Activated CD4-positive, alpha-beta memory T cell treated with anti-CD3 and anti-CD28 coated beads, Interleukin-2, amount 10 ng/mL, durations not matched to agents 7 days and 5 days (primary cell): ENCODE measurements around the gene MXRA7. TPM values are rescaled to one million over a fixed set of nuclear protein-coding genes. Genes with fewer than 3 reads are reported as not detected.
"Not testable (repeated sequence)": the region's sequence is repeated elsewhere in the genome, so short reads cannot be mapped to it uniquely, and the experiment has no call there.

Experiments used
- CTCF ChIA-PET: fragments of 350-600 bp; sonication (Branson Sonifier 250); formaldehyde crosslinking; loops from one replicate; lab custom pipeline; 2021; ENCODE audit warnings: antibody characterized with exemption, inconsistent platforms; lab: Charles Lee
- POLR2A ChIA-PET: fragments of 350-600 bp; sonication (Branson Sonifier 250); formaldehyde crosslinking; loops from one replicate; lab custom pipeline; 2021; ENCODE audit warnings: antibody characterized with exemption; lab: Charles Lee
- DNase-seq: peaks from one replicate; pipeline ENCODE4 v3.0.0-alpha.2; 2020
- H3K27ac Mint-ChIP-seq: one replicate; pipeline ENCODE4 v1.8.0; 2021; ENCODE audit warnings: mild to moderate bottlenecking, mixed read lengths
- H3K27me3 Mint-ChIP-seq: one replicate; pipeline ENCODE4 v1.8.0; 2021; ENCODE audit warnings: mixed read lengths
- H3K36me3 Mint-ChIP-seq: one replicate; pipeline ENCODE4 v1.8.0; 2021; ENCODE audit warnings: low read depth, mixed read lengths
- H3K4me1 Mint-ChIP-seq: one replicate; pipeline ENCODE4 v1.8.0; 2021; ENCODE audit warnings: mixed read lengths
- H3K4me3 Mint-ChIP-seq: one replicate; pipeline ENCODE4 v1.8.0; 2021; ENCODE audit warnings: mild to moderate bottlenecking, mixed read lengths
- H3K9me3 Mint-ChIP-seq: one replicate; pipeline ENCODE4 v1.8.0; 2021; ENCODE audit warnings: mixed read lengths
- total RNA-seq, 2 experiments: library from RNA; stranded (reverse); gene quantifications; one replicate each; pipeline ENCODE4 v1.2.3, GENCODE V29; 2021

Gene MXRA7
- total RNA-seq, 2 experiments from 2014 or later, result 7.5 to 8.5 TPM

DNA sequence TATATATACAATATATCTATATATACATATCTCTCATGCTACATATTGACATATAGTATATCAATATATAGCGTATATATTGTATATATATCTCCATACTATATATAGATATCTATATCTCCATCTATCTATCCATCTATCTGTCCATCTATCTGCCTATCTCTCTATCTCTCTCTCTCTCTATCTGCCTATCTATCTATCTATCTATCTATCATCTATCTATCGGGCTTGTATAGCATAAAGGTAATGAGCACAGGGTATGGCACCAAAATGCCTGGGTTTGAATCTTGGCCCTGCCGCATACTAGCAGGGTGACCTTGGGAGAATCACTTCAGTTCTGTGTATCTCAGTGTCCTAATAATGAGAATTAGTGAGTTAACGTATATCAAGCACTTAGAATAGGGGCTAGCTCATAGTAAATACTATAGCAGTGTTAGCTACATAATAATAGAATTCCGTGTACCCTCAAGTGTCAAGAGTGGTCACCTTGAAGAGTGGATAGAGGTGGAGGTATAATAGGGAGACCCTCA lies 68.7 kb downstream of the MXRA7 start:
- POLR2A ChIA-PET, result no interaction called here
- no peak overlapping the region for H3K27ac Mint-ChIP-seq
- no peaks in the 10 kb centered on the region for H3K9me3 Mint-ChIP-seq
- DNase-seq, result no peak
- H3K36me3 Mint-ChIP-seq, result peaks cover 2% of the 10 kb centered on the region
- CTCF ChIA-PET, result interaction anchor here (1.0 to 1.8 kb wide), 2 partner anchors 27 to 40 kb away, joined by 3 to 4 read pairs; no protein-coding TSS in a partner anchor
- H3K4me3 Mint-ChIP-seq, result no peak overlapping the region
- peaks cover 15% of the 10 kb centered on the region for H3K27me3 Mint-ChIP-seq
- peaks cover 22% of the 10 kb centered on the region for H3K4me1 Mint-ChIP-seq

DNA sequence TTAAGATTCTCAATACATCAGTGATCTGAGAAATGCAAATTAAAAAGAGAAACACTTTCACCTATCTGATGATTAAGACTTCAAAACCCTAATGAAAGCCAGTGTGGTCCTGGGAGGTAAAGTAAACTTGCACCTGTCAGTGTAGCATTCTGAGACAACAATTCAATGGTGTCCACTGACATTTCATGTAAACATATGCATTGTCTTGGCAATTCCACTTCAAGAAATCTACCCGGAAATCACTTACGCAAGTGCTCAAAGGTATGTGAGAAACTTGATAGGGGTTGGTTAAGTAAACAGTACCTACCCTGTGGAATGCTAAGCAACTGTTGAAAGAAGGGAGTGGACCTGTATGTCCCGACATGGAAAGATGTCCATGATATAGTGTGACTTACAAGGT lies 69.3 kb downstream of the MXRA7 start:
- POLR2A ChIA-PET, result no interaction called here
- H3K4me1 Mint-ChIP-seq, result peaks cover 22% of the 10 kb centered on the region
- no peaks in the 10 kb centered on the region for H3K9me3 Mint-ChIP-seq
- no peaks in the 10 kb centered on the region for H3K36me3 Mint-ChIP-seq
- CTCF ChIA-PET, result interaction anchor here (1.8 to 2.0 kb wide), 2 partner anchors 18 to 40 kb away, joined by 4 to 7 read pairs; no protein-coding TSS in a partner anchor
- no peak overlapping the region for H3K27ac Mint-ChIP-seq
- DNase-seq, result no peak
- H3K27me3 Mint-ChIP-seq, result peaks cover 13% of the 10 kb centered on the region
- no peak overlapping the region for H3K4me3 Mint-ChIP-seq

DNA sequence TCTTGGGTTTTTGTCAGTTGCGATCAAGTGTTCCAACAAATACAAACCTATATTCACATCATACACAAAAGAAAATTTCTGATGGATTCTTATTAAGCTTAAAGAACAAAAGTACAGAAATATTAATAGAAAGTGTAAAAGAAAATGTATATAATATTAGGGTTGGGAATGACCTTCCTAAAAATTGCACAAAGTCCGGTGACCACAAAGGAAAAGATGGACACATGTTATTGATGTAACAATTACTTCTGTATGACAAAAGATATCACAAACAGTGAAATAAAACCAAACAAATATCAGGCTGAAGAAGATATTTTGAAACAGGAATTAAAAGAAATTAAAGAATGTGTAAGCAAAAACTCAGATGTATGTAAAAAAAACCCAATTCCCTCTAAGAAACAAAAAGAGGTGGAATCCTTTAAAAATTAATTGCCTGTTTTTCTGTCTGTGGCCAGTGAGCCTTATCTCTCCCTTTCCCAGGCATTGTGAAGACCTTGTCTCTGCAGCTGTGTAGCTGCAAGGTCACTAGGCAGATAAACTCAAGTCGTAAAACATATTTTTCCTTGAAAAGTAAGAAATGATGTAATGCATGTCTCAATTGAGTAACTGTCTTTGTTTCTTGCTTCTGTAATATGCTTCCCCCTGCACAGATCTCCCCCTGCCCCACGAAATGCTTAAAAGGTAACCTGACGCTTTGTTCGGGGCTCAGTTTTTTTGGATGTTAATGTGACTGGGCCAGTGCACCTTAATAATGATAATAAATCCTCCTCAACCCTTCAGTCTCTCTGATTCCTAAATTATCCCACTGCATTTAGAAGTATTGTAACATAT lies 70.0 kb downstream of the MXRA7 start:
- H3K4me3 Mint-ChIP-seq, result no peak overlapping the region
- DNase-seq, result no peak
- H3K27me3 Mint-ChIP-seq, result peaks cover 12% of the 10 kb centered on the region
- no peaks in the 10 kb centered on the region for H3K9me3 Mint-ChIP-seq
- no peak overlapping the region for H3K27ac Mint-ChIP-seq
- peaks cover 22% of the 10 kb centered on the region for H3K4me1 Mint-ChIP-seq
- POLR2A ChIA-PET, result no interaction called here
- CTCF ChIA-PET, result interaction anchor here (1.5 to 2.0 kb wide), 3 partner anchors 17 to 41 kb away, joined by 4 to 7 read pairs (median 5); no protein-coding TSS in a partner anchor
- no peaks in the 10 kb centered on the region for H3K36me3 Mint-ChIP-seq

DNA sequence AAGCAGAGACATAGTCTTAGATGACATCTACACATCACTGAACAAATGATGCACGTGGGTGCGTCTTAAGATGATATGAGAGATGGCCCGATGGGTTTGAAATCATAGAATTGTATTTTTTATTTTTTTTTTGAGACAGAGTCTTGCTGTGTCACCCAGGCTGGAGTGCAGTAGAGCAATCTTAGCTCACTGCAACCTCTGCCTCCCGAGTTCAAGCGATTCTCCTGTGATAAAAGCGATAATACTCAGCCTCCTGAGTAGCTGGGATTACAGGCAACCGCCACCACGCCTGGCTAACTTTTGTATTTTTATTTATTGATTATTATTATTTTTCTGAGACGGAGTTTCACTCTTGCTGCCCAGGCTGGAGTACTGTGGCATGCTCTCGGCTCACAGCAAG lies 72.5 kb downstream of the MXRA7 start:
- no peaks in the 10 kb centered on the region for H3K9me3 Mint-ChIP-seq
- peaks cover 13% of the 10 kb centered on the region for H3K27me3 Mint-ChIP-seq
- H3K36me3 Mint-ChIP-seq, result no peaks in the 10 kb centered on the region
- no peak for DNase-seq
- peaks cover 8% of the 10 kb centered on the region for H3K4me1 Mint-ChIP-seq
- H3K4me3 Mint-ChIP-seq, result no peak overlapping the region
- H3K27ac Mint-ChIP-seq, result no peak overlapping the region
- POLR2A ChIA-PET, result no interaction called here
- CTCF ChIA-PET, result interaction anchor here (0.9 to 2.4 kb wide), 3 partner anchors 14 to 43 kb away, joined by 3 to 7 read pairs (median 3); no protein-coding TSS in a partner anchor

DNA sequence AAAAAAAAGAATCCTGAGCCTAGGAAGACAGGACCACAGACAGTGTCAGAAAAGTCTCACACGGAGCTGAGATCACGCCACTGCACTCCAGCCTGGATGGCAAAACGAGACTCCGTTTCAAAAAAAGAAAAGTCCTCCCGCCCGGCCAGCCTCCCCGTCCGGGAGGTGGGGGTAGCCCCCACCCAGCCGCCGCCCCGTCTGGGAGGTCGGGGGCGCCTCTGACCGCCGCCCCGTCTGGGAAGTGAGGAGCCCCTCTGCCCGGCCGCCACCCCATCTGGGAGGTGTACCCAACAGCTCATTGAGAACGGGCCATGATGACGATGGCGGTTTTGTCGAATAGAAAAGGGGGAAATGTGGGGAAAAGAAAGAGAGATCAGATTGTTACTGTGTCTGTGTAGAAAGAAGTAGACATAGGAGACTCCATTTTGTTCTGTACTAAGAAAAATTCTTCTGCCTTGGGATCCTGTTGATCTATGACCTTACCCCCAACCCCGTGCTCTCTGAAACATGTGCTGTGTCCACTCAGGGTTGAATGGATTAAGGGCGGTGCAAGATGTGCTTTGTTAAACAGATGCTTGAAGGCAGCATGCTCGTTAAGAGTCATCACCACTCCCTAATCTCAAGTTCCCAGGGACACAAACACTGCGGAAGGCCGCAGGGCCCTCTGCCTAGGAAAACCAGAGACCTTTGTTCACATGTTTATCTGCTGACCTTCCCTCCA lies 74.1 kb downstream of the MXRA7 start:
- H3K27me3 Mint-ChIP-seq, result peaks cover 13% of the 10 kb centered on the region
- H3K4me1 Mint-ChIP-seq, DNase-seq, H3K27ac Mint-ChIP-seq, H3K36me3 Mint-ChIP-seq, H3K9me3 Mint-ChIP-seq, H3K4me3 Mint-ChIP-seq: not testable (repeated sequence)
- ChIA-PET CTCF (interaction anchor here (1.1 kb wide), 1 partner anchor 65 kb away, joined by 3 read pairs; no protein-coding TSS in a partner anchor), POLR2A (interaction anchor here (0.7 kb wide), 1 partner anchor 16 kb away, joined by 3 read pairs; no protein-coding TSS in a partner anchor)

DNA sequence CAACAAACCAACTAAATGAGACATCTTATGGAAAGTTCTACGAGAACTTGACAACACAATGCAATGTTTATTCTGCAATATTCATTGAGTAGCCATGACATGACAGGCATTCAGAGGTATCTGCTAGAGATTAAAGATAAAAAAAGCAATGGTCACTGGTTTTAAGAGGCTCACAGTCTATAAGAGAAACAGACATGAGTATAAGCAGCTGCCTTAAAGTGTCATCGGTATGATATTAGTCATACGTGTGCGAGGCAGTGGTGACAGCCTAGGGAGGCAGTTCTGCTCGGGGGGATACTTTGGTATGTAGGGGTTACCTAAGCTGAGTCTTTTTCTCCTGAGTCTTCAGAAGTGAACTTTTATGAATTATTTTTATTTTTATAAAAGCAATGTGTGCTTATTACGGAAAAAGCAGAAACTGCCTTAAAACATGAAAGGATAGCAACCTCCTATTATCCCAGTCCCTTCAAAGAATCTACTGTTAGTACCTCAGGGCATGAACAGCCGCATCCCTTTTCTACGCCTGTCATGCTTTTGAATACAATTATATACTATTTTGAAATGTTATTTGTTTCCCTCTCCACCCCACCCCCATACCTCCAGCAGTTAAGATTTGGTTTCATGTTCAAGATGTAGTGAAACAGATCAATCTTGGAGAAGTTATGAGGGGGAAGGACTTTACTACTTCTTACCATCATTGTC lies 75.0 kb downstream of the MXRA7 start:
- DNase-seq, result no peak
- H3K36me3 Mint-ChIP-seq, result no peaks in the 10 kb centered on the region
- H3K9me3 Mint-ChIP-seq, result no peaks in the 10 kb centered on the region
- CTCF ChIA-PET, result no interaction called here
- H3K27ac Mint-ChIP-seq, result no peak overlapping the region
- peaks cover 10% of the 10 kb centered on the region for H3K27me3 Mint-ChIP-seq
- H3K4me3 Mint-ChIP-seq, result no peak overlapping the region
- H3K4me1 Mint-ChIP-seq, result no peaks in the 10 kb centered on the region
- POLR2A ChIA-PET, result interaction anchor here (0.7 kb wide), 1 partner anchor 16 kb away, joined by 3 read pairs; no protein-coding TSS in a partner anchor

DNA sequence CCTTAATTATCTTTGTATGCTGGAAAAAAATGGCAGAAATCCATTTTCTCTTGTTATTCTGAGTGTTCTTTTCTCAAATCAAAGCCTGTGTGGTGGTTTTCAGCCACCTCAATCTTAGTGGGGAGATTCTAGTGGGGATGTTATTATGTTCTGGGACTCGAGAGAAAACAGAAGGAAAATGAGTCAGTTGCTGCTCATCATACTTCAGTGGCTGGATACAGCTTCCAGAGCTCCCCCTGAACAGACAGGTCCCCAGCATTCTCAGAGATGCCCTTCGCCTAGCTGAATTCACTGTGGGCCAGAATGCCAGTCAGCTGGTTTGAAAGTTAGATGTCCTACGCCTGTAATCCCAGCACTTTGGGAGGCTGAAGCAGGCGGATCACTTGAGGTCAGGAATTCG lies 75.7 kb downstream of the MXRA7 start:
- Mint-ChIP-seq H3K4me1 (no peaks in the 10 kb centered on the region), H3K9me3 (no peaks in the 10 kb centered on the region), H3K27me3 (peaks cover 10% of the 10 kb centered on the region), H3K36me3 (no peaks in the 10 kb centered on the region), H3K4me3 (no peak overlapping the region), H3K27ac (no peak overlapping the region)
- ChIA-PET POLR2A (interaction anchor here (0.9 kb wide), 1 partner anchor 47 kb away, joined by 3 read pairs; no protein-coding TSS in a partner anchor), CTCF (no interaction called here)
- no peak for DNase-seq

DNA sequence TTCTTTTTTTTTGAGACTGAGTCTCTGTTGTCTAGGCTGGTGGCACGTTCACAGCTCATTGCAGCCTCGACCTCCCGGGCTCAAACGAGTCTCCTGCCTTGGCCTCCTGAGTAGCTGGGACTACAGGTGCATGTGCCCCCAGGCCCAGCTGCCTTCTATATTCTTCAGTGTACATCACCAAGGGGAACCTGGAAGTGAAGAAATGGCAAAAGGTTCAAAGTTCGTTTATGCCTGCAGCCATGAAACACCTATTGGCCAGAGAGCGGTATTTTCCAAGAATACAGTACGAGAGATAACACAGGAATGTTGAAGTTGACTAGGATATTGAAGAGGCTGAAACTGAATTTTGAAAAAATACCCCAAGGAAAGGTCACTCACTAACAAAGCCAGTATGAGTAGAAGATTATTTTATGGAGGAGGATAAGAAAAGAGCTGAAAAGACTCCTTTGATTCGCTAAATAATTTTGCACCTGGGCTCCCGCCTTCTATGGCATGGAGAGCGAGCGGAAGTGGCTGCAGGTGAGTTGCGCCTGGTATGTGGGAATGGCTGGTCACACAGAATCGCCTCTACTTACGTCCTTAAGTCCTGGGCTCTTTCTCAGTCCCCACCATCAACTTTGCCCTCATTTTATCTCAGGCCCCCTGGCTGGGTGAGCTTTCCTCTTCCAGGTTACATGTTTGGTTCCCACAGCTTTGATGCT lies 77.0 kb downstream of the MXRA7 start:
- Mint-ChIP-seq H3K36me3 (no peaks in the 10 kb centered on the region), H3K4me3 (no peak overlapping the region)

DNA sequence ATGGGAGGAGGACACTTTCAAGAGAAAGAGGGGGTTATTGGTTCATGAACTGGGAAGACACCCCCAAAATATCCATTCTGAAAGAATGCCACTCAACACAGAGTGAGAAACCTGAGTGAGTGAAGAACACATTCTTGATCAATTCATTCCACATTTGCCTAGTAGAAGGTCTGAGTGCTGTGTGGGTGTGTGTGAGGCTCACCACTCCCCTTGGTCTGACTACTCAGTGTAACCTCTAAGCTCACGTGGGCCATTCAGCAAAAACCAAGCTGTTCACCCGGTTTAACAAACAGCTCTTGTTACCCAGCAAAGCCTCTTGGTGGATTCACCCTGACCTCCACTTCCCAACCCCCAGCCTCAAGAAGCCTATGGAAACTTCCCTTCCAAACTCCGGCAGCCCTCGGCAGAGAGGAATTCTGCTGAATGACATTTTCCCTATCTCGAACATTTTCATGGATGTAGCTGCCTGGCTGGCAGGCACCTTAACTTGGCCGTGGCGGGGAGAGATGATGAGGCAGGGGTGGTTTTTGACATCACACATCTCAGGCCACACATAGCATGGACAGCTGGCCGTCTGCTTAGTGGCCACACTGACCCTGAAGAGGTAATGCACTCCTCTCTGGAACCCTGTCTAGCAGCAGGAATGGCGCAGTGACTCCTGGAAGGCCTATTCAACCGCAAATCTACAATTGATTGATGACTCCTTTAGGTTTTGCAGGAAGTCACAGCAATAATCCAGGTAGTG lies 78.8 kb downstream of the MXRA7 start:
- CTCF ChIA-PET, result interaction anchor here (1.2 kb wide), 1 partner anchor 8 kb away, joined by 4 read pairs; no protein-coding TSS in a partner anchor

More for the DNA sequence above, 77.0 kb downstream of the MXRA7 start:
- no peak for DNase-seq
- ChIA-PET CTCF (interaction anchor here (1.2 kb wide), 1 partner anchor 10 kb away, joined by 4 read pairs; no protein-coding TSS in a partner anchor), POLR2A (interaction anchor here (1.0 kb wide), 1 partner anchor 38 kb away, joined by 4 read pairs; no protein-coding TSS in a partner anchor)
- H3K27me3 Mint-ChIP-seq, result peaks cover 8% of the 10 kb centered on the region
- H3K27ac Mint-ChIP-seq, result no peak overlapping the region
- no peaks in the 10 kb centered on the region for H3K4me1 Mint-ChIP-seq
- H3K9me3 Mint-ChIP-seq, result no peaks in the 10 kb centered on the region

DNA sequence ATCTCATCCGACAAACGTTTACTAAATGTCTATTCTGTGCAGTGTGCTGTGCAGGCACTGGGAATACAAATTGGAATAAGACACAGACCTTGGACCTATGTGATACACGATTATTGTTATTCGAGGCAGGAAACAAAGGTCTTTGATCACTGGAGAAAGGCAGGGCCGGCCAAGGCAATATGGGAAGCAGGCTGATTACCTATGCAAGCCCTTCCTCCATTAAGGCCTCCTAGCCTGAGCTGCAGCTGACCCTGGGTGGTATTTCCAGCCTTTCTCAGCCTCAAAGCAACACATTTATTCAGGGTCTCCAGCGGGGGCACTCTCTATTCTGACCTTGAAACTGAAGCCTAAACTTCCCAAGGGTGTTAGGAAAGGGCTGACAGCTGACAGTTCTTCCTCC lies 80.6 kb downstream of the MXRA7 start:
- peaks cover 3% of the 10 kb centered on the region for H3K36me3 Mint-ChIP-seq
- DNase-seq, result no peak
- peaks cover 11% of the 10 kb centered on the region for H3K27me3 Mint-ChIP-seq
- no peak overlapping the region for H3K27ac Mint-ChIP-seq
- no peak overlapping the region for H3K4me3 Mint-ChIP-seq
- H3K9me3 Mint-ChIP-seq, result no peaks in the 10 kb centered on the region
- ChIA-PET CTCF (interaction anchor here (0.7 kb wide), 1 partner anchor 70 kb away, joined by 4 read pairs; no protein-coding TSS in a partner anchor), POLR2A (no interaction called here)
- no peaks in the 10 kb centered on the region for H3K4me1 Mint-ChIP-seq

More for the DNA sequence above, 78.8 kb downstream of the MXRA7 start:
- POLR2A ChIA-PET, result no interaction called here
- H3K4me3 Mint-ChIP-seq, result no peak overlapping the region
- no peak overlapping the region for H3K27ac Mint-ChIP-seq
- no peaks in the 10 kb centered on the region for H3K9me3 Mint-ChIP-seq
- no peaks in the 10 kb centered on the region for H3K36me3 Mint-ChIP-seq
- H3K4me1 Mint-ChIP-seq, result no peaks in the 10 kb centered on the region
- DNase-seq, result no peak
- peaks cover 8% of the 10 kb centered on the region for H3K27me3 Mint-ChIP-seq
